GM10266 (cell line): ENCODE data around the gene P4HA2.
A peak's percentile ranks its signal among the peaks of the same experiment; 100 is the strongest.

Experiments used
- DNase-seq: peaks from one replicate; pipeline ENCODE4 v3.0.0; 2012; ENCODE audit errors: extremely low spot score
- TF ChIP-seq, protein P1 (sequence below): IDR thresholded peaks from 2 replicates; pipeline ENCODE4 v1.5.1; 2012; ENCODE audit warnings: mild to moderate bottlenecking, low read depth; ENCODE audit not compliant: control insufficient read depth, insufficient read depth; ENCODE audit errors: missing control alignments

P4HA2 gene

DNA sequence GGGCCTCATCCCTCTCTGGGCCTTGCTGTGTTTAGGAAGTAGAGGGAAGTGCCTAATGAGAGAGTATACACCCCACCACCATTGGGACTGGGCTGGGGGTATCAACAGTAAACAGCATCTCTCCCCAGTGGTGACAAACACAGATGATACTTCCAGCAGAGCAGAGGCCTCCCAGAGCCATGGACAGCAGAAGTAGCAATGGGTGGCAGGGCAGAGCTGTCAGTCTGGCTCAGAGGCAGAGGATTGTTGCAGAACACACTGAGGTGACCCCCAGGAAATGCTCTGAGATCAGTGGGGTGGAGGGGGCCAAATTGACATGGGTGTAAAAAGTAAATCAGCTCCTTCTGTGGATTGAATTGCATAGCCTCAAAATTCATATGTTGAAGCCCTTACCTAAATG is 12.1 kb upstream of the P4HA2 start:
- DNase-seq: no peak
- TF ChIP-seq, protein P1, sequence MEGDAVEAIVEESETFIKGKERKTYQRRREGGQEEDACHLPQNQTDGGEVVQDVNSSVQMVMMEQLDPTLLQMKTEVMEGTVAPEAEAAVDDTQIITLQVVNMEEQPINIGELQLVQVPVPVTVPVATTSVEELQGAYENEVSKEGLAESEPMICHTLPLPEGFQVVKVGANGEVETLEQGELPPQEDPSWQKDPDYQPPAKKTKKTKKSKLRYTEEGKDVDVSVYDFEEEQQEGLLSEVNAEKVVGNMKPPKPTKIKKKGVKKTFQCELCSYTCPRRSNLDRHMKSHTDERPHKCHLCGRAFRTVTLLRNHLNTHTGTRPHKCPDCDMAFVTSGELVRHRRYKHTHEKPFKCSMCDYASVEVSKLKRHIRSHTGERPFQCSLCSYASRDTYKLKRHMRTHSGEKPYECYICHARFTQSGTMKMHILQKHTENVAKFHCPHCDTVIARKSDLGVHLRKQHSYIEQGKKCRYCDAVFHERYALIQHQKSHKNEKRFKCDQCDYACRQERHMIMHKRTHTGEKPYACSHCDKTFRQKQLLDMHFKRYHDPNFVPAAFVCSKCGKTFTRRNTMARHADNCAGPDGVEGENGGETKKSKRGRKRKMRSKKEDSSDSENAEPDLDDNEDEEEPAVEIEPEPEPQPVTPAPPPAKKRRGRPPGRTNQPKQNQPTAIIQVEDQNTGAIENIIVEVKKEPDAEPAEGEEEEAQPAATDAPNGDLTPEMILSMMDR: no peak

- TF ChIP-seq, protein P1: no peak
- DNase-seq: no peak
Observed at GRCh38 chr5:132238901-132239500, 11.3 kb upstream of the P4HA2 start.

DNA sequence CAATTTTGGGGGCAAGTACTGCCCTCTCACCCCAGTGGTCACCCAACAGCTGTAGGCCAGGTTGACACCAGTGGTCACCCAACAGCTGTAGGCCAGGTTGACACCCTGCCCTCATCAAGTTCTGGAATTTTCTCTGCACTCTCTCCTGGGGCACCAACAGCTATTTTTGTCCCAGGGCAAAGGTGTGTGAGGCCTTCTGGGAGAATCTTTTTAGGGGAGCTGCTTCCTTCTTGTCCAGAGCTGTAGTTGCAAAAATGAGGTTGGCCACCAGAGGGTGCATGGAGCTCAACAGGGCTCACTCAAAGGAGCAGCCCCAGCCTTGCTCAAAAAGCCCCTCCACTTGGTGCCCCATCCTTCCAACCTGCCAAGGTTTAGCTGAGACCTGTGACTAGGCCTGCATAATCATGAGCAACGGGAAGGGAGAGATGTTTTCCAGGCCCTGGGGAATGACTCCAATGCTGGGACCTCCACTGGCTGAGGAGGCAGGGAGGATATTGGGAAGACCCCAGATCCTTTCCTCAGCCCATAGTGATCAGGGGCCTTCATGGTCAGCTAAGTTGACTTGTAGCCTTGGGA is 10.6 kb upstream of the P4HA2 start:
- TF ChIP-seq, protein P1: peak; percentile 88
- DNase-seq: peak; percentile 69

DNA sequence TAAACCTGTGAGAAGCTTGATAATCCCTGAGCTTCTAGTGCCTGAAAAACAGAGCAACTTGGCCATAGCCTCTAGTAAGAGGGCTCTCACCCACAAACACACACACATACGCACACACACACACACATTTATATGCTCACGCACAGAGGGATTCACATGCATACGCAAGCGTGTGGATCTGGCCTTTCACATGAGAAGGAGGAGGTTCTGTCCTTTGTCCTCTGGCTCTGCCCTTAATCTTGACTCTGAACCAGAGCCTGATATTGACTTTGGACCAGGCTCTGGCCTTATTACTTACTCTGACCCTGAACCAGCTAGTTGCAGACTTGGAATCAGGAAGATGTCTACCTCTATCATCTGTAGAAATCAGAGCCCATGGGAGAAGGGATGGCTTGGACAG is 10.0 kb upstream of the P4HA2 start:
- TF ChIP-seq, protein P1: no peak
- no peak for DNase-seq

DNA sequence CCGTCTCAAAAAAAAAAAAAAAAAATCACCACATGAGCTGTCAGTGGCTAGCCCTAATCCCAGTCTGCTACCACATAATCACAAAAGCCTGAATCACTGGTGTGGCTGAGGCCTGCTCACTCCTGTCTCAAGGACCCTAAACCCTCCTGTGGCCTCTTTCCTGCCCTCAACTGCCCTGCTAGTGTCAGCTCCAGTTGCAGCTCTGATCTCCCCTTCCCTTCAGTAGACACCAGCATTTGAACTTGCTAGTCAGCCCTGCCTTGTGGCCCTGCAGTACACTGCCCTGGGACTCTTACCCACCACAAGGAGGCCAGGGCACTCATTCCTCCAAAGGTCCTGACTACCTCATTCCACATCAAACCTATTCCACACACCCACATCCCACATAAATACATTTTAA is 9.5 kb upstream of the P4HA2 start:
- DNase-seq: no peak
- TF ChIP-seq, protein P1: no peak

DNA sequence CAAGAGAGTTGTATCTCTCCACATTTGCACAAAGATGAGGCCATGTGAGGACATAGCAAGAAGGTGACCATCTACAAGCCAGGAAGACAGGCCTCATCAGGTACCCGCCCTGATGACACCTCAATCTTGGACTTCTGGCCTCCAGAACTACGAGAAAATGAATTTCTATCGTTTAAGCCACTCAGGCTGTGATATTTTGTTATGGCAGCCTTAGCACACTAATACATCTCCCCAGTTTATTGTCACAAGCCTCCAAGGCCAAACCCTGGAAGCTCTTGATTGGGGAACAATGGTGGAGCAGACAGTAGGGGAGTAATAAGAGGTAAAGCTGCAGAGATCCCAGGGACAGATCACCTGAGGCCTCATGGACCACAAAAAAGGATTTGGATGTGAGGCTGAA is 7.7 kb upstream of the P4HA2 start:
- TF ChIP-seq, protein P1: no peak
- DNase-seq: no peak

DNA sequence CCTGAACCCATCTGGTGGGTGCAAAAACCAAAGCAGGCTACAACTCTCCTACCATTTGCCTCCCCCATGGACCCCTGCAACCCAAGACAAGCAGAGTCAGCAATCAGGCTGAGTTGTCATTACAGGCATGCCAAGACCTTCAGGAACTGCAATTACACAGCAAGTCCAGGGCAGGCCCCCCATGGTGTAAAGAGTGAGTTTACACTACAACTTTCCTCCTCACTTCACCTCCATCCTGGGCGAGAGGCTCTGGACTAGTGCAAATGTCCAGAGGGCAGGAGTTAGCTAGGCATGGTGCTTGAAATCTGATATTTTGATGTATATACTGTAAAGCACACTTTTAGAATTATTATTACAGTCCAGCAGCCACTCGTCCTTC is 7.0 kb upstream of the P4HA2 start:
- DNase-seq: no peak
- TF ChIP-seq, protein P1: no peak
